Progenitor cell of endocrine pancreas (in vitro differentiated cells): ENCODE results near the gene LAMA2. TPM values are rescaled to one million over a fixed set of nuclear protein-coding genes. Genes with fewer than 3 reads are reported as not detected.

Experiments
- DNase-seq: peaks from one replicate; pipeline ENCODE4 v3.0.0; 2021; ENCODE audit warnings: low spot score; ENCODE audit not compliant: unreplicated experiment
- H3K27ac Mint-ChIP-seq: 2 replicates; pipeline ENCODE4 v1.8.0; 2021; ENCODE audit warnings: mild to moderate bottlenecking, moderate library complexity, mixed read lengths
- H3K27me3 Mint-ChIP-seq: 2 replicates; pipeline ENCODE4 v1.8.0; 2021; ENCODE audit warnings: mixed read lengths
- H3K36me3 Mint-ChIP-seq: 2 replicates; pipeline ENCODE4 v1.8.0; 2022; ENCODE audit warnings: mixed read lengths; ENCODE audit not compliant: insufficient read depth
- H3K4me1 Mint-ChIP-seq: 2 replicates; pipeline ENCODE4 v1.8.0; 2021; ENCODE audit warnings: low read depth, mixed read lengths
- H3K4me3 Mint-ChIP-seq: 2 replicates; pipeline ENCODE4 v1.8.0; 2021; ENCODE audit warnings: low read depth, mild to moderate bottlenecking, moderate library complexity, mixed read lengths
- H3K9me3 Mint-ChIP-seq: 2 replicates; pipeline ENCODE4 v1.8.0; 2021; ENCODE audit warnings: low read depth, mixed read lengths
- total RNA-seq: library from RNA; stranded (reverse); gene quantifications from 2 replicates; pipeline ENCODE4 v1.2.1, GENCODE V29; 2021
- TF ChIP-seq, protein P1 (sequence below): fragments of 200-600 bp; sonication (generic); IDR thresholded peaks from one replicate; pipeline ENCODE4 v1.5.0; 2021; ENCODE audit warnings: antibody characterized with exemption, mild to moderate bottlenecking; ENCODE audit not compliant: unreplicated experiment

LAMA2 gene
- total RNA-seq, 1 donor from 2014 or later, result 0.22 TPM

DNA sequence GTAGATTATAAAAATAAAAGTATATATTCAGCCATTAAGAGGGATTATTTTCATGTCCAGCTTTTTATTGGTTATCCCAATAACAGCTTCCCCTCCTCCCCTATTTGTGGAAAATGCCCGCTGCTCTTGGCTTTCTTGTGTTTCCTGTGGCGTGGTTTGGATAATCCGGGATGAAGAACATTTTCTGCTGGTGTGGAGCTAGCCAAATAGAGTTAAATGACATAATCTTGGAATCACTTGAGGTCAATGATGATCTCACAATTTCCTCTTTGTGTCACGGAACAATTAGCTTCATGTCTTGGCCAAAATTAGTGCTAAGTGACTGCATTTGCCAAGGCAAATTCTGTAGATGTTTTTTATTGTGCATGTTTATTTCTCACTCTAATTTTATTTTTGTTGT is 394.0 kb downstream of the LAMA2 start:
- no peak for DNase-seq
- Mint-ChIP-seq H3K4me3 (no peak overlapping the region), H3K27ac (no peak overlapping the region), H3K4me1 (no peaks in the 10 kb centered on the region), H3K27me3 (no peaks in the 10 kb centered on the region), H3K9me3 (no peaks in the 10 kb centered on the region), H3K36me3 (no peaks in the 10 kb centered on the region)
- TF ChIP-seq, protein P1, sequence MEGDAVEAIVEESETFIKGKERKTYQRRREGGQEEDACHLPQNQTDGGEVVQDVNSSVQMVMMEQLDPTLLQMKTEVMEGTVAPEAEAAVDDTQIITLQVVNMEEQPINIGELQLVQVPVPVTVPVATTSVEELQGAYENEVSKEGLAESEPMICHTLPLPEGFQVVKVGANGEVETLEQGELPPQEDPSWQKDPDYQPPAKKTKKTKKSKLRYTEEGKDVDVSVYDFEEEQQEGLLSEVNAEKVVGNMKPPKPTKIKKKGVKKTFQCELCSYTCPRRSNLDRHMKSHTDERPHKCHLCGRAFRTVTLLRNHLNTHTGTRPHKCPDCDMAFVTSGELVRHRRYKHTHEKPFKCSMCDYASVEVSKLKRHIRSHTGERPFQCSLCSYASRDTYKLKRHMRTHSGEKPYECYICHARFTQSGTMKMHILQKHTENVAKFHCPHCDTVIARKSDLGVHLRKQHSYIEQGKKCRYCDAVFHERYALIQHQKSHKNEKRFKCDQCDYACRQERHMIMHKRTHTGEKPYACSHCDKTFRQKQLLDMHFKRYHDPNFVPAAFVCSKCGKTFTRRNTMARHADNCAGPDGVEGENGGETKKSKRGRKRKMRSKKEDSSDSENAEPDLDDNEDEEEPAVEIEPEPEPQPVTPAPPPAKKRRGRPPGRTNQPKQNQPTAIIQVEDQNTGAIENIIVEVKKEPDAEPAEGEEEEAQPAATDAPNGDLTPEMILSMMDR, result no peak

DNA sequence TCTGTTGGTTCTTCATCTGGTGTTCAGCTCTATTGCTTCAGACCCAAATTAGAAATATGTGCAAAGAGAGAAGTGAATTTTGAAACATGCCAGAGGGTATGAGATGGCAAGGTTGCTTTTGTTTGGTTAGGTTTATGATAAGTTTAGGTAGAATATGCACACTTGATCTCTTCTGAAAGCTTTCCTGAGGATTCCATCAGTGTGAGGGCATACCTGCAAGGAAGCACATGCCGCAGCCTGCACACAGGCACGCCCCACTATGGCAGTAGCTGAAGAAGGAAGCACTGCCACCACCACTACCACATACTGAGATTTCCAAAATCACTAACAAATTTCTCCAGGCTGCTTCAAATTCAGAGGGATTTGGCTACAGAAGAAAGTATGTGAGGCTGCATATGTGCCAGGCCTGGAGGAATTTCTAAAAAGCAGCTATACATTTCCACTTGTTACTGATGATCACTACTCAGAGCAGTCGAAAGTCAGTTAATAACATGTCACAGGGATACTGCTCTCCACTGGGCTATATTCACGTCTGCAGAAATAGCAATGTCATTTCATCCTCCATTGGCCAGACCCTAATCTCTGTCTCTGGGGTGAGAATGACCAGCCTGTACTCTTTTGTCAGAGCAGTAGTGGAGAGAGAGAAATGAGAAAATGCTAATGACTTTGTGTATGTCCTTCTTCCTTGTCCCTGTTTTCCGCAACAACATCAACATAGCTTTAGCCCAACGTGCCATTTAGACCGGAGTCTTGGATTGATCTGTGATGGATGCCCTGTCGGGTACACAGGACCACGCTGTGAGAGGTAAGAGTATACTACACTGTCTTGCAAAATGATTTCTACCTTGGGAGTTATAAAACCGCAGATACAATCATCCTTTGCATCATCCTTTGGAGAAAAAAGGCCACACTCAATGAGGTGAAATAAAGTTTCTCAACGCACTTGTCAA is 396.7 kb downstream of the LAMA2 start:
- no peaks in the 10 kb centered on the region for H3K27me3 Mint-ChIP-seq
- H3K36me3 Mint-ChIP-seq, result no peaks in the 10 kb centered on the region
- DNase-seq, result no peak
- H3K4me1 Mint-ChIP-seq, result no peaks in the 10 kb centered on the region
- H3K4me3 Mint-ChIP-seq, result no peak overlapping the region
- no peak overlapping the region for H3K27ac Mint-ChIP-seq
- TF ChIP-seq, protein P1, result no peak
- H3K9me3 Mint-ChIP-seq, result no peaks in the 10 kb centered on the region

DNA sequence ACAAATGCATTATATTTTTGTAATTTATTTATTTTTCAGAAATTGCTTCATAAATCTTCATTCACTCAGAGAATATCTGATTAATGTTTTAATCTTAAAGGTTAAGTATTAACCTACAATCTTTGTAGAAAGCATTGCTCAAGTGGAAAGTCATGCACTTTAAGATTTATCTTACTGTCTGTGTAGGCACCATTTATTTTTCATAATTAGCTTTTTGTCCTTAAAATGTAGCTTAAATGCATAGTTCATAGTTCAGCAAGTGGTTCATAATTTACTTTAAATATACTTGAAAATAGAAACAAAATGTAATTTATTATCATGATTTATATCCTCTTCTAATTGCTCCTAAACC is 397.3 kb downstream of the LAMA2 start:
- H3K4me1 Mint-ChIP-seq, result no peaks in the 10 kb centered on the region
- H3K4me3 Mint-ChIP-seq, result no peak overlapping the region
- no peaks in the 10 kb centered on the region for H3K36me3 Mint-ChIP-seq
- no peaks in the 10 kb centered on the region for H3K27me3 Mint-ChIP-seq
- DNase-seq, result no peak
- H3K27ac Mint-ChIP-seq, result no peak overlapping the region
- no peaks in the 10 kb centered on the region for H3K9me3 Mint-ChIP-seq
- TF ChIP-seq, protein P1, result no peak

DNA sequence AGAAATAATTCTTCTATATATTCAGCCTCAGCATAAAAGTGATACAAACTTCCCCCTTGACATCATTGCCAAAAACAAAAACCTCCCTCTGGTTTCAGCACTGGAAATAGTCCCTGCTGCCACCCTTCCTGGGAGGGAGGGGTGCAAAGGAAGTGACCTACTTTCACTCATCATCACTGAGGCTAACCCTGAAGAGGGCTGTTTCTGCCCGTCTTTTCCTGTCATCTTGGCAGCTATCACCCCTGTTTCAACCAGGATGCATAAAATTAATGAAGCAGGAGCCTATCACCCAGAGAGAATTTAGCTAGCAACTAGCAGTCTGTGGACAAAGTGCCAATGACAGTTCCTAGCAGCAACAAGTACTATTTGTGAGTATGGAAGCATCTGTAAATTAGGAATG is 397.8 kb downstream of the LAMA2 start:
- no peak overlapping the region for H3K27ac Mint-ChIP-seq
- no peak overlapping the region for H3K4me3 Mint-ChIP-seq
- H3K36me3 Mint-ChIP-seq, result no peaks in the 10 kb centered on the region
- H3K27me3 Mint-ChIP-seq, result no peaks in the 10 kb centered on the region
- DNase-seq, result no peak
- no peaks in the 10 kb centered on the region for H3K4me1 Mint-ChIP-seq
- TF ChIP-seq, protein P1, result no peak
- H3K9me3 Mint-ChIP-seq, result no peaks in the 10 kb centered on the region

DNA sequence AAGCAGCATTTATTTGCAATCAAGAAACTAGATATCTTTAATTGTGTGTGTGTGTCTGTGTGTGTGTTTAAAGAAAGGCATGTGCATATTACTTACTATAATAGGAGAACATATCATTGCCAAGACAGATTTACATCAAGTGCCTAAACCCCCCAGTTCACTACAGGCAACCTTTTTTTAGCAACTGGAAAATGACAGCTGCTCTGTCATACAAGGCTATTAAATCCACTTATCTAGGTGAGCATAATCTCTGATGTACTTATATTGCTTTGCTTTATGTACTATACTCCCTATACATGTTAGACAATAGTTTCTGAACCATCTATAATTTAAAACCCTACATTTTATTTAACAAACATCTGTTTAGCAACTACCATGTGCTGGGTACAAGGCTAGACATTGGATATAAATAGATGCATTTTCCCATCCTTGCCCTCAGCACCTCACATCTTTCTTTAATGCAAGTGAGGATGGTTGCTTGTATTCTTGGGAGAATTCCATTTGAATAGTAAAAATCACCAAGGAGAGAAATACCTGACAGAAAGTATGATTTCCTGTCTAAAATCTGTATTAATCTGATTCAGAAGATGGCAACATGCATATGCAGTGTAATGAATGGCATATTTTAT is 398.3 kb downstream of the LAMA2 start:
- H3K27me3 Mint-ChIP-seq, result no peaks in the 10 kb centered on the region
- no peak overlapping the region for H3K4me3 Mint-ChIP-seq
- TF ChIP-seq, protein P1, result no peak
- no peaks in the 10 kb centered on the region for H3K4me1 Mint-ChIP-seq
- no peak for DNase-seq
- H3K36me3 Mint-ChIP-seq, result no peaks in the 10 kb centered on the region
- H3K27ac Mint-ChIP-seq, result no peak overlapping the region
- H3K9me3 Mint-ChIP-seq, result no peaks in the 10 kb centered on the region
